Kidney (tissue), 14 donors: Measurements from ENCODE around the gene ANKFY1. TPM values are rescaled to one million over a fixed set of nuclear protein-coding genes. Genes with fewer than 3 reads are reported as not detected.

Source experiments
- DNase-seq, 5 donors: peaks; one replicate each; pipeline ENCODE4 v3.0.0-alpha.2; 2013 to 2020
- FAIRE-seq: peaks from 2 replicates; lab custom pipeline; 2012; peaks lifted over from hg19 to GRCh38; lab: Jason Lieb, UNC
- H3K27ac ChIP-seq, 2 donors: one replicate each; pipeline ENCODE4 v1.7.0; 2013; ENCODE audit warnings: low read depth in 2 of 2, low read length in 2 of 2, inconsistent platforms in 1 of 2
- H3K27me3 ChIP-seq: one replicate; pipeline ENCODE4 v1.7.1; 2013; ENCODE audit warnings: low read length, inconsistent platforms; ENCODE audit not compliant: control insufficient read depth, insufficient read depth
- H3K36me3 ChIP-seq, 3 donors: one replicate each; pipeline versions ENCODE4 v1.7.0 to v1.7.1; 2013; ENCODE audit warnings: low read length in 3 of 3, control low read depth in 1 of 3, inconsistent platforms in 1 of 3; ENCODE audit not compliant: insufficient read depth in 3 of 3, control insufficient read depth in 2 of 3
- H3K4me1 ChIP-seq, 3 donors: one replicate each; pipeline versions ENCODE4 v1.7.0 to v1.7.1; 2013; ENCODE audit warnings: low read length in 3 of 3, inconsistent platforms in 1 of 3, low read depth in 1 of 3; ENCODE audit not compliant: control insufficient read depth in 2 of 3, insufficient read depth in 2 of 3
- H3K4me3 ChIP-seq, 3 donors: one replicate each; pipeline versions ENCODE4 v1.7.0 to v1.8.1; 2013; ENCODE audit warnings: low read length in 3 of 3, control low read depth in 1 of 3, inconsistent platforms in 1 of 3
- H3K9ac ChIP-seq, 3 donors: one replicate each; pipeline versions ENCODE4 v1.7.0 to v1.7.1; 2013; ENCODE audit warnings: low read length in 3 of 3, control low read depth in 1 of 3, inconsistent platforms in 1 of 3
- H3K9me3 ChIP-seq, 3 donors: one replicate each; pipeline versions ENCODE4 v1.7.0 to v1.7.1; 2013; ENCODE audit warnings: low read length in 3 of 3, control low read depth in 1 of 3, inconsistent platforms in 1 of 3; ENCODE audit not compliant: control insufficient read depth in 2 of 3, insufficient read depth in 1 of 3
- intact Hi-C: fragments of 100-400 bp; cut with DNase I; formaldehyde crosslinking; loops from one replicate; pipeline ENCODE4 v1.11.1; 2022
- polyA plus RNA-seq: library from polyadenylated mRNA; stranded (reverse); fragments of 350-450 nt; fragmentation: Illumina TruSeq; extraction: RNeasy Lipid Tissue Mini Kit (QIAGEN cat#74804); gene quantifications from one replicate; pipeline ENCODE4 v1.2.3, GENCODE V29; 2014; ENCODE audit warnings: low read depth, low replicate concordance; ENCODE audit not compliant: insufficient read depth
- total RNA-seq: library from RNA; stranded (reverse); fragmentation: NEBNext Ultra II Directional; extraction: Animal tissue kit (Norgen Biotek cat#: 25700); gene quantifications from one replicate; pipeline ENCODE4 v1.2.1, GENCODE V29; 2021
- TF ChIP-seq, protein P1 (sequence below): IDR thresholded peaks from 3 replicates; pipeline ENCODE4 v1.5.1; 2012; ENCODE audit warnings: mild to moderate bottlenecking, moderate library complexity, borderline replicate concordance; ENCODE audit not compliant: insufficient read depth; ENCODE audit errors: extremely low read depth
- donor health status: control.
- donor health status: control.
- donor health status: control.
- donor health status: control.
- donor health status: control.
- donor health status: DM: yes; HTN: yes; CAD: no.
- donor health status: Normal renal cell carcinoma (clear cell type).

ANKFY1 gene
- total and polyA plus RNA-seq, 2 donors from 2014 or later: 10.9 to 61.7 TPM

DNA sequence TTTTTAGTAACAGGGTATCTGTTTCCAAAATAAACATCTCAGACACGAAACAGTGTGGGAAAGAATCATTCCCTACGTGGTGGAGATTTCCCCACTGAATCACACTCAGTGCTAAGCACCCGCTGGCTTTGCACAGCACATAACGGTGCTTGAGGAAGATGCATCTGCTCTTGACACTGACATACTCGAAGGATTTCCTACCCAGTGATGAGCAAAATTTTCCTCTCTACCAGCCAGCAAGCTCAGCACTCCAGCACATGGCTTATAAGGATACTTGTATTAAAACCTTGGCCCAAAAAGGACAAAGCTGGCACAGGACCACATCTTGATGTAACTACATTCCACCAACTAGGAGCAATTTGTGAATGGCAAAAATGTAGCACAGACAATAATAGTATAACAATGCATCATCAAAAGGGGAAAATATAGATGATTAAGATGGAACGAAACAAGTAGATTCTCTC lies 59.0 kb downstream of the ANKFY1 start:
- TF ChIP-seq, protein P1, sequence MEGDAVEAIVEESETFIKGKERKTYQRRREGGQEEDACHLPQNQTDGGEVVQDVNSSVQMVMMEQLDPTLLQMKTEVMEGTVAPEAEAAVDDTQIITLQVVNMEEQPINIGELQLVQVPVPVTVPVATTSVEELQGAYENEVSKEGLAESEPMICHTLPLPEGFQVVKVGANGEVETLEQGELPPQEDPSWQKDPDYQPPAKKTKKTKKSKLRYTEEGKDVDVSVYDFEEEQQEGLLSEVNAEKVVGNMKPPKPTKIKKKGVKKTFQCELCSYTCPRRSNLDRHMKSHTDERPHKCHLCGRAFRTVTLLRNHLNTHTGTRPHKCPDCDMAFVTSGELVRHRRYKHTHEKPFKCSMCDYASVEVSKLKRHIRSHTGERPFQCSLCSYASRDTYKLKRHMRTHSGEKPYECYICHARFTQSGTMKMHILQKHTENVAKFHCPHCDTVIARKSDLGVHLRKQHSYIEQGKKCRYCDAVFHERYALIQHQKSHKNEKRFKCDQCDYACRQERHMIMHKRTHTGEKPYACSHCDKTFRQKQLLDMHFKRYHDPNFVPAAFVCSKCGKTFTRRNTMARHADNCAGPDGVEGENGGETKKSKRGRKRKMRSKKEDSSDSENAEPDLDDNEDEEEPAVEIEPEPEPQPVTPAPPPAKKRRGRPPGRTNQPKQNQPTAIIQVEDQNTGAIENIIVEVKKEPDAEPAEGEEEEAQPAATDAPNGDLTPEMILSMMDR: no peak
- Histone ChIP-seq H3K27ac (no peak overlapping the region), H3K9me3 (no peaks in the 10 kb centered on the region), H3K9ac (no peak overlapping the region), H3K36me3 (peaks cover 13 to 31% (median 15%) of the 10 kb centered on the region in 3 donors), H3K4me1 (no peaks in the 10 kb centered on the region), H3K27me3 (no peaks in the 10 kb centered on the region), H3K4me3 (no peak overlapping the region)
- intact Hi-C loops: no loop called here
- DNase-seq: peak in 1 of 5 donors; percentile 35
- no peak for FAIRE-seq

DNA sequence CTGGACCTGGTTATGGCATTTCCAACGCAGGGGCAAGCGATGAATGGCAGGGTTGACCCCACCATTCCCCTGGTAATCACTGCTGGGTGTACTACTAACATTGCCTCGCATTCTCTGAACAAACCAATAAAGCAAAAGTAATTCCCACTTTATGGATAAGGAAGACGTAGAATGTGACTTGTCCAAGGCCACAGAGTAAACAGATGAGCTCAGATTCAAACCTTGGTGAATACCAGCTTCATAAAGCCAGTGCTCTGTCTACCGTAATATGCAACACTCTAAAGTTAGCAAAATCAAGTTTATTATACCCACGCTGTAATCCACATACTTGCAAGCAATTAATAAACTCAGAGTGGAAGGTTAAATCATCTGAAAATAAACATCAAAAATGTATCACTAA lies 59.6 kb downstream of the ANKFY1 start:
- DNase-seq: no peak
- no peak overlapping the region for H3K9ac ChIP-seq
- no peaks in the 10 kb centered on the region for H3K4me1 ChIP-seq
- FAIRE-seq: no peak
- H3K27me3 ChIP-seq: no peaks in the 10 kb centered on the region
- TF ChIP-seq, protein P1: no peak
- no peak overlapping the region for H3K27ac ChIP-seq
- intact Hi-C loops: no loop called here
- H3K4me3 ChIP-seq: no peak overlapping the region
- no peaks in the 10 kb centered on the region for H3K9me3 ChIP-seq
- peaks cover 9 to 27% (median 15%) of the 10 kb centered on the region in 3 donors for H3K36me3 ChIP-seq

DNA sequence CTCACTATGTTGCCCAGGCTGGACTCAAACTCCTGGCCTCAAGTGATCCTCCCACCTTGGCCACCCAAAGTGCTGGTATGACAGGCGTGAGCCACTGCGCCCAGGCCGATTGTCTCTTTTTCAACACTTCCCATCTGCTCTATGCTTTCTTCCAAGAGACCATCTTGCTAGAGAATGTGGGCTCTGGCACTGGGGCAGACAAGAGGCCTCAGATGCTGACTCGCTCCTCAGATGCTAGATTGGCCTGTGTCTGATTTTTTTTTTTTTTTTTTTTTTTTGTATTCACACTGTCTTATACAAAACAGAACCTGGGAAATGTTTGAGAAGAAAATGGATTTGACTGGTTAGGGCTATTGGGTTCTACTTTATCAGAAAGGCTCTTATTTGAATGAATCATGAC lies 62.6 kb downstream of the ANKFY1 start:
- H3K36me3 ChIP-seq: peaks cover 8 to 19% (median 11%) of the 10 kb centered on the region in 3 donors
- H3K4me1 ChIP-seq: no peaks in the 10 kb centered on the region
- TF ChIP-seq, protein P1: no peak
- H3K27ac ChIP-seq: no peak overlapping the region
- no peak overlapping the region for H3K4me3 ChIP-seq
- H3K9ac ChIP-seq: no peak overlapping the region
- no peak for FAIRE-seq
- DNase-seq: no peak
- intact Hi-C loops: no loop called here
- no peaks in the 10 kb centered on the region for H3K9me3 ChIP-seq
- H3K27me3 ChIP-seq: no peaks in the 10 kb centered on the region

DNA sequence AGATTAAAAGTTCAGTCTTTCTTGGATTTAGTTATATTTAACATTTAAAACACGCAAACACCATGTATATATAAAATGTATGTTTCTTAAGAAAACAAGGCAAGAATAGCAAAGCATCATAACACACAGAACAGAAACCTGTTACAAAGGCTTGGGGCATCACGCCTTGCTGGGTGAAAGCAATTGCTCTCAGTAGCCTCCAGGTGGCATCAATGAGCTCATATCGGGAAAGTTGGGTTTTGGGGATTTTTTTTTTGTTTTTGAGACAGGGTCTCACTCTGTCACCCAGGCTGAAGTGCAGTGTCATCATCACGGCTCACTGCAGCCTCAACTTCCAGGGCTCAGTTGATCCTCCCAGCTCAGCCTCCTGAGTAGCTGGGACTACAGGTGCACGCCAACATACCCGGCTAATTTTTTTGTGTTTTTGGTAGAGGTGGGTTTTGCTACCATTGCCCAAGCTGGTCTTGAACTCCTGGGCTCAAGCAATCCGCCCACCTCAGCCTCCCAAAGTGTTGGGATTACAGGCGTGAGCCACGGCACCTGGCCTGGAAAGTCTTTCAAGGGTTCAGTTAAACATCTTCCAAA lies 63.9 kb downstream of the ANKFY1 start:
- peak; percentile 64 for FAIRE-seq
- Histone ChIP-seq H3K27ac (no peak overlapping the region), H3K36me3 (peaks cover 7 to 15% (median 9%) of the 10 kb centered on the region in 3 donors), H3K9ac (no peak overlapping the region), H3K9me3 (no peaks in the 10 kb centered on the region), H3K27me3 (no peaks in the 10 kb centered on the region), H3K4me3 (no peak overlapping the region), H3K4me1 (no peaks in the 10 kb centered on the region)
- DNase-seq: peak in 3 of 5 donors; percentile 29 to 65 (median 45)
- intact Hi-C loops: no loop called here
- TF ChIP-seq, protein P1: peak; percentile 57
